ENCODE results near the gene KIF19. TPM values are rescaled to one million over a fixed set of nuclear protein-coding genes. Genes with fewer than 3 reads are reported as not detected.
A peak's percentile ranks its signal among the peaks of the same experiment; 100 is the strongest.

The KIF19 gene
- total RNA-seq, 1 donor from 2014 or later, result 1.9 TPM

GRCh38 chr17:74361230-74362068, 35.4 kb downstream of the KIF19 start, which contains the start of gene BTBD17:
TSS of gene BTBD17 (minus strand) at chr17:74361868. CDS start at chr17:74361819, 49 bp downstream.
- DNase-seq (ENCODE audit: low spot score), result no peak

- no peak for DNase-seq (ENCODE audit: low spot score)
Measured at GRCh38 chr17:74362069-74362405, 36.0 kb downstream of the KIF19 start.

GRCh38 chr17:74362810-74363498, 36.9 kb downstream of the KIF19 start:
- DNase-seq (ENCODE audit: low spot score), result no peak

GRCh38 chr17:74367206-74367605, 41.2 kb downstream of the KIF19 start, which contains the start of gene GPR142:
TSS of gene GPR142 (plus strand) at chr17:74367506. CDS start at chr17:74369541, 2,035 bp downstream.
- DNase-seq (ENCODE audit: low spot score), result no peak

GRCh38 chr17:74368341-74369081, 42.5 kb downstream of the KIF19 start:
- DNase-seq (ENCODE audit: low spot score), result no peak

- no peak for DNase-seq (ENCODE audit: low spot score)
Measured at GRCh38 chr17:74369221-74369620, 43.2 kb downstream of the KIF19 start.

- no peak for DNase-seq (ENCODE audit: low spot score)
Measured at GRCh38 chr17:74369665-74370490, 43.9 kb downstream of the KIF19 start.

GRCh38 chr17:74371653-74372147, 45.7 kb downstream of the KIF19 start:
- DNase-seq (ENCODE audit: low spot score), result no peak

GRCh38 chr17:74372426-74372825, 46.4 kb downstream of the KIF19 start:
- no peak for DNase-seq (ENCODE audit: low spot score)

GRCh38 chr17:74373838-74374606, 48.0 kb downstream of the KIF19 start:
- DNase-seq (ENCODE audit: low spot score), result no peak

GRCh38 chr17:74374858-74375257, 48.8 kb downstream of the KIF19 start:
- DNase-seq (ENCODE audit: low spot score), result no peak

- peak; percentile 97 for DNase-seq (ENCODE audit: low spot score)
Measured at GRCh38 chr17:74379495-74380085, 53.6 kb downstream of the KIF19 start.

- DNase-seq (ENCODE audit: low spot score), result no peak
Measured at GRCh38 chr17:74380086-74380958, 54.3 kb downstream of the KIF19 start.

- no peak for DNase-seq (ENCODE audit: low spot score)
Measured at GRCh38 chr17:74380959-74381808, 55.2 kb downstream of the KIF19 start.

- DNase-seq (ENCODE audit: low spot score), result no peak
Measured at GRCh38 chr17:74383141-74383540, 57.1 kb downstream of the KIF19 start.

GRCh38 chr17:74385201-74385600, 59.2 kb downstream of the KIF19 start:
- no peak for DNase-seq (ENCODE audit: low spot score)

GRCh38 chr17:74386386-74386785, 60.4 kb downstream of the KIF19 start:
- no peak for DNase-seq (ENCODE audit: low spot score)

All from mesenteric fat pad (tissue), 1 donor.